T-helper 2 cell (primary cell): Measurements from ENCODE around the gene RASL11B.
"Not testable (repeated sequence)": the region's sequence is repeated elsewhere in the genome, so short reads cannot be mapped to it uniquely, and the experiment has no call there.

Source experiments
- DNase-seq, 5 experiments: peaks; one replicate each; pipeline versions ENCODE4 v3.0.0 to v3.0.0-alpha.2; 2012 to 2022
- total RNA-seq, 2 donors: gene quantifications; one replicate each; lab custom pipeline; 2026; lab: John Stamatoyannopoulos, UW

The RASL11B gene
- total RNA-seq = 0.20 to 0.62 reads per million in 2 donors

DNA sequence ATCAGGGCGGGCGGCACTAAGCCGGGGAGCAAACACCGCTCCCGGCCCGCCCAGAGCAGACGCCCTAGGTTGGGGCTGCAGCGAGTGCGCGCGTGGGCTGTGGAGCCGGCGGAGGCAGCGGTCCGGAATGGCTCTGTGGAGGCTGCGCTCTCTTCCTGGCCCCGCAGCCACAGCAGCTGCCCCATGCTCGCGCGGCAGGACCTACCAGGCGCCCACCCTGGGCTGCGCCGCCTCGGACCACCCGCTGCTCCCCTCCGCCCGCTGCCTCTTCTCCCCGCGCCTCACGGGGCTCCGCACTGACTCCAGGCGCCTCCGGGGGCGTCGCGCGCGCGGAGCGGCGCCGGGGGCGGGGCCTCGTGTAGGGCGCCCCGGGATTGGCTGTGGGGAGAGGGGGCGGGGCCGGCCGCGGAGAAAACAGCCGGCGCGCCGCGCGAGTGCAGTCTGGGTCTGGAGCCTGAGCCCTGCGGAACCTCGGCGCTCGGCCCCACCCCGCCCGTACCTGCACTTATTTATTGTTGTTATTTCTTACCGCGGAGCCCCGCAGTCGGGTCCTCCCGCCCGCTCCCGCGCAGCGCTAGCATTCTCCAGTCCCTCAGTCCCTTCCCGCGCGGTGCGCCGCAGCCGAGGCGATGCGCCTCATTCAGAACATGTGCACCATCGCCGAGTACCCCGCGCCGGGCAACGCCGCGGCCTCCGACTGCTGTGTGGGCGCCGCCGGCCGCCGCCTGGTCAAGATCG lies at the start of gene RASL11B:
Gene RASL11B (plus strand): TSS at position 439 of the 738 bp plus-strand sequence. CDS start 191 bp downstream, at position 630.
- DNase-seq = peak; percentile 66 to 87 (median 76)

- DNase-seq = no peak
These were observed 48.6 kb upstream of the RASL11B start for GRCh38 chr4:52813546-52813945.

GRCh38 chr4:52822583-52822971 lies 39.5 kb upstream of the RASL11B start:
- DNase-seq = no peak

DNA sequence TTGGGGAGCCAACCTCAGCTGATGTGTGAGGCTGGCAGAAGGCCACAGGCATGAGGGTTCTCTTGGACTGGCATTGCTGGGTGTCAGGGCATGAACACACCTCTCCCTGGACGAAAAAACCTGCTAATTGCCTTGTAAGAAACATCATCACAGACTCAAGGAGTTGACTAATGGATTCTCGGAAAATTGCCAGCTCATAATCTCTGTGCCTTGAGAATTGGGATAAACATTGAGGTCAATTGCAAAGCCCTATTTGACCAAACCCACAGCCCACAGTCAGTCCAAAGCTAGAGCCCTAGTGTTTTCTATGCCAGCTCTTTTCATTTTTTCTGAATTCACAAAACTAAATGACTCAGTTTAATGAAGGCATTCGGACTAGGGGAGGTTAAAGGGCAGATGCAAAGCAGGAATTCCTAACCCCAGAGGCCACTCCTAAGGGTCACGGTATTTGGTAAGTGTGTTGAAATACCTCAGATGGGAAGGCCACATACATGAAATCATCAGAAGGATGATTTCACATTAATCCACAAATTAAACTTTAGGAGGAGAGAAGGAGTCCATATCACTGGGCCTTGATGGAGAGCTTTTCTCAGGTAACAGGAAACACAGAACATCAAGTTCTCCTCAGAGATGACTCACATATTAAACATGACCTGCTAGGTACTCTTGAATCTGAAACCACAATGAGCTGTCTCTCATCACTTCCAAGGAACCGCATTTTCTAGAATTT lies 39.0 kb upstream of the RASL11B start:
- peak in 1 of 5 experiments; percentile 46 for DNase-seq

GRCh38 chr4:52823702-52824092 lies 38.4 kb upstream of the RASL11B start:
- DNase-seq = no peak

DNA sequence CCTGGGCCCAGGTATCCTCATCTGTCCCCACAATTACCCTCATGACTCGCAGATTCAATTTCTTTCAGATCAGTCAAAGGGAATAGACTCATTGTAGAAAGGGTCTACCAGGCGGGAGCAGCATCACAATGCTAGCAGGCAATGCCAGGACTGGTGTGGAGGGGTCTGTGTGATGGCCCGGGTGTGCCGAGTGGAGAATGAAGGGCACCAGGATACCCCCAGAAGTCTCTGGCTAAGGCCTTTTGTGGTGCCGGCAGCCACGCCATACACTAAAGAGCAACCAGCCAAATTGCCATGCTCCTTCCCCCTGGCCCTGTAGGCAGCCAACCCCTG lies 37.9 kb upstream of the RASL11B start:
- DNase-seq = no peak

GRCh38 chr4:52824603-52825459 lies 37.3 kb upstream of the RASL11B start:
- no peak for DNase-seq

DNA sequence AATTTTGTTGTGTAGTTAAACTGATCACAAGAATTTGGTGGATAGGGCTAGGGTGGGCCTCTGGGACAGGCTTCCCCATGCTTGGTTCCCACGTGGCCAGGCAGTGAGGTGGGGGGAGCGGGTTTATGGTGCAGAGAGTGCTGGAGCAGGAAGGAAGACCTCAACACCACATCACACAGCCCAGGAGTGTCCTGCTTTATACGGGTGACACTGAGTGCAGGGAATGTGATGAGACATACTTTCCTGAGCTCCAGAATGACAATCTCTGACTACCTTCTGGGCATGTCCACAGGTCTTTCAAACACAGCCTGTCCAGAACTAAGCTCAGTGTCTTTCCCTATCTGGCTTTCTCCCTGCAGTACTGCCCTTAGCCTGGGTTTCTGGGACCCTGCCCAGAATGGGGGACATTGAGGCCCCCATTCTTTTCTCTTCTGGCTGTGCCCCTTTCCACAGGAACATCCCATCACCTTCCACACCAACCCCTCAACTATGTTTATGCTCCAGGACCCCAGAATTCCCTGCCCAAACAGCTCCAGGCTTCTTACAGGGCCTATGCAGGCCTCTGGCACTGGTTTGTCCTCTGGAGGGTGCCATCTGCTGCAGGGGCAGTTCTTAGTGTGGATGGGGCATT lies 36.5 kb upstream of the RASL11B start:
- no peak for DNase-seq

DNA sequence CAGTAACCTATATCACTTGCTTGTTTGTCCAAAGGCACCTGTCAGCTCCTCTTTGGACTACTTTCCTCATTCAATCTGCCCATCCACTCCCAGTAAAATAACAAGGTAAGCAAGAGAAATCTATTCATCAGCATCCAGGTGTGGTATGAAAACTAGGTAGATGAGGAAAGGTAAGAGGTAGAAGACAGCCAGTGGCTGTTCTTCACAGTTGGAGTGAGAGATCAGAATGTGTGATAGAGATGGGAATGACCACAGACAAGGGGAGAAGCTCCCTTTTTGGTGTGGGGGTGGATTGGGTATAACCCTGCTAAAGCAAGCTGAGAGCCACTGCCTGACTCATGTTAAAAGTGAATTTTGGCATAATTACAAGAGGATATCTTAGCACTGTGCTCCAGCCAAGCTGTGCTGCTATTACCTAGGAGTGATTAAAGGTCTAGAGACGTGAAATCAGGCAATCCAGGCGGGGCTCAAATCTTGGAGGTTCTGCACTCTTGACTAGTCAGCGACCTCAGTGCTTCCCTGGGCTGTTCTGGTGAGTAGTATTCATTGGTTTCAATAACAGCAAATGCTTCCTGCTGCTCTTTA lies 28.1 kb upstream of the RASL11B start:
- DNase-seq = no peak

DNA sequence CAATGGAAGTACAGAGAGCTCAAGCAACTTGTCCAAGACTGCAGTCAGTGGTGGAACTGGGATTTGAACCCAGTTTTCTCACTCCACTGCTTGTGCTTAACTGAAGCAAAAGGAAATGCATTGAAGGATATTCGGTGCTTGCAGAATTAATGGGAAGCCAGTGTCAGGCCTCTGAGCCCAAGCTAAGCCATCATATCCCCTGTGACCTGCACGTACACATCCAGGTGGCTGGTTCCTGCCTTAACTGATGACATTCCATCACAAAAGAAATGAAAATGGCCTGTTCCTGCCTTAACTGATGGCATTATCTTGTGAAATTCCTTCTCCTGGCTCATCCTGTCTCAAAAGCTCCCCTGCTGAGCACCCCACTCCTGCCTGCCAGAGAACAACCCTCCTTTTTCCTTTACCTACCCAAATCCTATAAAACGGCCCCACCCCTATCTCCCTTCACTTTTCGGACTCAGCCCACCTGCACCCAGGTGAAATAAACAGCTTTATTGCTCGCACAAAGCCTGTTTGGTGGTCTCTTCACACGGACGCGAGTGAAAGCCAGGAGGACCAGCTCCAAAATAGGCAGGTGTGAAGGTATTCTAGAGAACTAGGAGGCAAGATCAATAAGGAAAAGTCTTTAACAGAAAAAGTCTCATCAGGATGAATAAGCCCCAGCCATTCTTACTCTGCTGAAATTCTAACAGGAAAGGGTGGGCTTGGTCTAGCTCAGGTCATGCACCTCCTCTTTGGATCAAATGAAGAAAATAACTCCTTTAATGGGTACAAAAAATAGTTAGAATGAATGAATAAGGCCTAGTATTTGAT lies 27.3 kb upstream of the RASL11B start:
- not testable (repeated sequence) for DNase-seq

DNA sequence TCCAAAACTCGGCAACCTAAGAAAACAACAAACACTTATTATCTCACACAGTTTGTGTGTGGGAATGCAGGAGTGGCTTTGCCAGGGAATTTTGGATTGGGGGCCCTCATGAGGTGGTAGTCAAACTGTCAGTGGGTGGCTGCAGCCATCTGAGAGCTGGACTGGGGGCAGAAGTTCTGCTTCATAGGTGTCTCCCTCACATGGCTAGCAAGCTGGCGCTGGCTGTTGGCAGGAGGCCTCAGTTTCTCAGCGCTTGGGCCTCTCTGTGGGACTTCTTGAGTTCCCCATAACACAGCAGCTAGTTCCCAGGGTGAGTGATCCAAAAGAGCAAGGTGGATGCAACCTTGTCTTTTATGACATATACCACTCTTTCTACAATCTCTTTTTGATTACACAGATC lies 26.0 kb upstream of the RASL11B start:
- no peak for DNase-seq

GRCh38 chr4:52836678-52837077 lies 25.4 kb upstream of the RASL11B start:
- DNase-seq = no peak

DNA sequence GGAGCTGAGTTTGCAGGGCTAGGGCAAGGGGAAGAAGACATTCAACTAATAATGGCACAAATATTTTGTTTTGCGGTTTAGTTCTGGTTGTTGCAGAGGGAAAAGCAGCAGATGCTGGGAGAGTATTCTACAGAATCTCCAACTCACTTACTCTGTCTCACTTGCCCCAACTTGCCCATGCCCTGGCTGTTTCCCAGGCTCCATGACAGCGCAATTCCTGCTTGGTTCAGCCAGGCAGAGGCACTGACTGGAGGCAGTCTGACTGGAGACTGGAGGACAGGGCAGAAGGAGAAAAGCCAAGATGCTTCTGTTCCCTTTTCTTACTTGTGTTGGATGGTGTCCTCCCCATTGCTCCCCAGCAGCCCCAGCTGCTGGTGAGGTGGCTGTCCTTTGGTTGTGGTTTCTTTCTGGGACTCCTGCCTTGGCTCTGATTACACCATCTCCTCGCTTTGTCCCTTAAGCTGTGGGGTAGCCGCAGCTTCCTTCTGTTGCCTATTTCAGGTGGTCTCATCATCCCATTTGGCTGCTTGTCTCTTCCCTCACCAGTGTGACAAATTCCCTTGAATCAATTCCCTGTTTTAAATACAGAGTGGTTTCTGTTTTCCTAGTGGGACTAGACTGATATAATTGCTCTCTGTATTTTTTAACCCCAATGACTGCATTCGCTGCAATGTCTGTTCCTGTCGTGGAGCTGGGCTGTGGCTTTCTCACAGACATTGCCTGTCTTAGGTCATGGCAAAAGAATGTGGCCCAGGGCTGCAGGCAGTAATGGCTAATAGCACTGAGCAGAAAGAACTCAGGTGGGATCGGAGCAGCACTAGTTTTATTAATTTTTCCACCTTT lies 24.2 kb upstream of the RASL11B start:
- DNase-seq = no peak

DNA sequence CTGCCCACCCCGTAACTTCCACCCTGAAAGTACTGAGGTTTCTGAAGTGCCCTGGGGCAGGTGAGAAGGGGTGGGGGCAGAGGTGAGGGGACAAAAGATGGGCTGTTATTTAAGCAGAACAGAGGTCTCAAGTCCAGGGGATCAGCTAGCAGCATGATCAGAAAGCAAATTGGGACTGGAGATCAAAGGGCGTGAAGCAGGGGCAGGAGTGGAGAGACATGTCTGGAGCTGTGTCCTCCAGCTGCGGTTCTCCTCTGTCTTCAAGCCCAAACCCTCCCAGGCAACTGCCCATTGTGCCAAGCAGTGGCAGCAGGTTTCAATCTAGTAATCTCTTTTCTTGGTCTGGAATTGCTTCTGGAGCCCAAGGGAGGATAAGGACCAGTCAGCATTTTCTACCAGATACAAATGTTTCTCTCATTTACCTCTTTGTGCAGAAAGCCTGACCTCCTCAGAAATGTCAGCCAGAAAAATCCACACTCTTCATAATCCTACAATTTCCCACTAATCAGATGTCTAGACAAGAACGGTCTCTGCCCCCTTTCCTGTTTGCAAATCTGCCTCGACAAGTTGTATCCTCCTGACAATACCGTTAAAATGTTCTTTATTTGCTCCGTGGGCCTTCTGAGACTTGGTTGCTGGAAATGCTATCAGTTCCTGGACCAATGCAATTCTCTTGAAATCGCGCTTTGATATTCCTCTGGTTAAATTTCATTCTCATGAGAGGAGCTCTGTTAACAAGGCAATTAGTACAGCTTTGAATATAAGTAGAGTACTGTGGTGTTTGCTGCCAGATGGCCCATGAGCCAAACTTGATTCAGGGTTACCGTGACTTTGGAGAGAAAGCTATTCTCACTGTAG lies 23.2 kb upstream of the RASL11B start:
- no peak for DNase-seq

DNA sequence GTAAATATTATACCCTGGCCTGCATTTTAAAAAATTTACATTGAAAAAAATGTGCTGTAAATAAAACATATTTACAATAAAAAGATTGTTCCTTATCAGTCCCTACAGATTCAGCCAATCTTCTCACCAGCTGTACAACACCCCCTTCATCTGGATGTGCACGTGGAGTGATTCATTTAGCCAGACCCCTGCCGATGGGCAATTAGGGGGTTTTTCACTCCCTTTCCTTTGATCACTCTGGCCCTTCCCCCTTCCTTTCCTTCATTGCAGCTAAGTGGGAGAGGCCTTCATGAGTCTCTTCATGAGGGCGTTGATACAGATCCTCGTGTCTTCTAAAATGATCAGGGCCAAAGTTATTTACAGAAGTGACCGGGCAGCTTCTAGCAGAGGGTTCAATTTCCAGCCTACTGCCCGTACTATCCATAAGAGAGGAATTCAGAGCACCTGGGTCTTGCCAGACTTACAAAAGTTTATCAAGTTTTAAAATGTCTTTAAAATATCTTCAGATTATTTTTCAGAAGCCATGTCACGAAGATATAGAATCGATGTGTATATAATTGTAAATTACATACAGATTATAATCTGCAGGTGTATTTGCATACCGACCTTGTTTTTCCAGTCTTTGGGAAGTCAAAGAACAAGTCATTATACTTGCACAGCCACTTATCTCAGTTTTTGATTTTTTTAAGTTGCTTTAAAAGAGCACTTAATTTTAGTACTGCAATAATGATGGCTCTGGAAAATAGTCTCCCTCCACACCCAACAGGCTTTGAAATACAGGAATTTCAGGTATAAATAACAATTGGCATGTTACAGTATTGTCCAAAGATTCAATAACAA lies 21.4 kb upstream of the RASL11B start:
- DNase-seq = no peak

GRCh38 chr4:52841682-52842456 lies 20.2 kb upstream of the RASL11B start:
- DNase-seq = no peak

DNA sequence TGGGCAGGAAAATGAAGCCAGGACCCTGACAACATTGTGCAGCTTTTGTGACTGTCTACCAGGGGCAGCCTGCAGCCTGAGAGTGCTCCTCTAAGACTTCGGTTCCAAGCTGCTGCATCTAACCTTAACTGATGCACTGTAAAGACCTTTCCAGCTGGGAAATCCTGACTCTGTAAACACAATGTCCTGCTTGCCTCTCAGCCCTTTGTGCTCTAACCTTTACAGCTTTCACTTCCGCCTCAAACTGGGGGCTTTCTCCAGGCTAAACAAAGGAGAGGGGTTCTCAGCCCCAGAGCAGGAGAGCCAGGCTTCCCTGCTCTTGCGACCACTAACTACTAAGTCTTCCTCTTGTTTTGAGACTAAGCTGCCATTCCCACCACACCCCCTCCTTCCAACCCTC lies 19.3 kb upstream of the RASL11B start:
- DNase-seq = no peak

DNA sequence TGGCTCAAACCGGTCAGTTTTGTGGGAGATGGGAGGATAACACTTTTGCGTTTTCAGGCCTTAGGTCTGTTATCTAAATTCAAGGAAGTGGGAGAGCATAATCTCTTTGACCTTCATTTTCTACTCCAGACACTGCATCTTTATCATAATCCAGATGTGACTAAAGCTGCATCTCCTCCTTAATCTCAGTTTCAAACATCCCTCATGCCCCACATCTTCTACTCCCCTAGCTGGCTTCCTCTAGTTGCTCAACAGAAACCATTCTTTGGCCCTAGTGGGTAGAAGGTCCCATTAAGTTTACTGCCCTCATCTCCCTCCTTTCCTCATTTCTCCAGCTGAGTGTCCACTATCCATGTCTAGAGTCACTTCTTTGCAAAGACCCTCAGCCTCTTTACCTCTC lies 18.8 kb upstream of the RASL11B start:
- DNase-seq = no peak
